Esophagus squamous epithelium (tissue), 5 donors: ENCODE results near the gene ELMO1. TPM values are rescaled to one million over a fixed set of nuclear protein-coding genes. Genes with fewer than 3 reads are reported as not detected.

Source experiments
- DNase-seq: peaks from one replicate; lab custom pipeline; 2025; lab: John Stamatoyannopoulos, UW
- H3K27ac ChIP-seq, 4 donors: fragments of 200-600 bp; sonication (generic); one replicate each; pipeline ENCODE4 v1.5.1; 2016 to 2019; ENCODE audit warnings: mild to moderate bottlenecking in 1 of 4
- H3K27me3 ChIP-seq, 4 donors: fragments of 200-600 bp; sonication (generic); 1 replicate in 3 of 4; 2 replicates in 1 of 4; pipeline versions ENCODE4 v1.5.1 to v1.6.0; 2017 to 2021; ENCODE audit warnings: antibody characterized with exemption in 1 of 4
- H3K36me3 ChIP-seq, 3 donors: fragments of 200-600 bp; sonication (generic); one replicate each; pipeline ENCODE4 v1.5.1; 2016 to 2019
- H3K4me1 ChIP-seq, 3 donors: fragments of 200-600 bp; sonication (generic); one replicate each; pipeline ENCODE4 v1.5.1; 2017 to 2019
- H3K4me3 ChIP-seq, 4 donors: fragments of 200-600 bp; sonication (generic); 1 replicate in 3 of 4; 2 replicates in 1 of 4; pipeline ENCODE4 v1.5.1; 2016 to 2019; ENCODE audit warnings: mild to moderate bottlenecking in 2 of 4, moderate library complexity in 1 of 4
- H3K9me3 ChIP-seq, 3 donors: fragments of 200-600 bp; sonication (generic); one replicate each; pipeline ENCODE4 v1.5.1; 2016 to 2019
- POLR2A ChIP-seq, 4 donors: fragments of 450-650 bp; IDR thresholded peaks; one replicate each; pipeline ENCODE4 v1.6.1; 2017; ENCODE audit warnings: antibody characterized with exemption in 4 of 4, mild to moderate bottlenecking in 4 of 4, moderate library complexity in 3 of 4
- WGBS, 2 donors: methylation state at CpG; one replicate each; pipeline ENCODE4 v1.1.5; 2018; 5-methylcytosine and 5-hydroxymethylcytosine counted together
- intact Hi-C: fragments of 100-400 bp; cut with DNase I; formaldehyde crosslinking; loops from one replicate; pipeline ENCODE4 v1.15.0; 2022
- total RNA-seq, 4 donors: library from RNA; depleted of rRNA; stranded (reverse); fragments of >200 nt; gene quantifications; one replicate each; pipeline ENCODE4 v1.1.0, GENCODE V29; 2016
- TF ChIP-seq, protein P1 (sequence below), 6 experiments: fragments of 450-650 bp in 4 of 6; fragments of 200-600 bp in 2 of 6; sonication (generic) in 2 of 6; IDR thresholded peaks; one replicate each; pipeline ENCODE4 v1.5.1; 2016 to 2019; ENCODE audit warnings: antibody characterized with exemption in 6 of 6, mild to moderate bottlenecking in 4 of 6, moderate library complexity in 4 of 6
- donor health status: DM: yes; HTN: yes; CAD: no.

Gene ELMO1
- total RNA-seq, 4 donors from 2014 or later, result 0.68 to 36.6 (median 11.8) TPM

DNA sequence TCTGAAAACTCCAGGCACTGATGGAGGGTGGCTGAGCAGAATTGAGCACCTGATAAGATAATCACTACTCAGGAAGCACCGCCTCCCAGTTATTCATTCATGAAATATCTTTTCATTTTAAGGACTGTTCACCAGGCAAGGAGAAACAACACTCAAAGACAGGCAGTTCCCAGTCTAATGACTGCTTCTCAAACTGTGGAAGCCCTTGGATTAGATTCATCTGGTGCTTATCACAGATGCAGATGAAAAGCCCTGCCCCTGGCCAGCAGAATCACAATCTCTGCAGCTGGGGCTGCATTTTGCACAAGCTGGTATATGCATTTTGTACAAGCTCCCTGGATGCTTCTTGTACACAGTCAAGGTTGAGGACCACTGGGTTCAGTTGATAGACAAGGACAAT, 109.7 kb downstream of the ELMO1 start:
- Histone ChIP-seq H3K4me1 (peaks cover 0 to 11% (median 0%) of the 10 kb centered on the region in 3 donors), H3K27me3 (no peaks in the 10 kb centered on the region), H3K4me3 (no peak overlapping the region), H3K9me3 (no peaks in the 10 kb centered on the region), H3K36me3 (no peaks in the 10 kb centered on the region), H3K27ac (no peak overlapping the region)
- 89 to 100% methylated on average over 1 of the region's 1 CpG for WGBS, 2 donors
- no peak for DNase-seq
- TF ChIP-seq POLR2A (IDR thresholded peaks at IDR 0.05), result no peak
- TF ChIP-seq, protein P1, sequence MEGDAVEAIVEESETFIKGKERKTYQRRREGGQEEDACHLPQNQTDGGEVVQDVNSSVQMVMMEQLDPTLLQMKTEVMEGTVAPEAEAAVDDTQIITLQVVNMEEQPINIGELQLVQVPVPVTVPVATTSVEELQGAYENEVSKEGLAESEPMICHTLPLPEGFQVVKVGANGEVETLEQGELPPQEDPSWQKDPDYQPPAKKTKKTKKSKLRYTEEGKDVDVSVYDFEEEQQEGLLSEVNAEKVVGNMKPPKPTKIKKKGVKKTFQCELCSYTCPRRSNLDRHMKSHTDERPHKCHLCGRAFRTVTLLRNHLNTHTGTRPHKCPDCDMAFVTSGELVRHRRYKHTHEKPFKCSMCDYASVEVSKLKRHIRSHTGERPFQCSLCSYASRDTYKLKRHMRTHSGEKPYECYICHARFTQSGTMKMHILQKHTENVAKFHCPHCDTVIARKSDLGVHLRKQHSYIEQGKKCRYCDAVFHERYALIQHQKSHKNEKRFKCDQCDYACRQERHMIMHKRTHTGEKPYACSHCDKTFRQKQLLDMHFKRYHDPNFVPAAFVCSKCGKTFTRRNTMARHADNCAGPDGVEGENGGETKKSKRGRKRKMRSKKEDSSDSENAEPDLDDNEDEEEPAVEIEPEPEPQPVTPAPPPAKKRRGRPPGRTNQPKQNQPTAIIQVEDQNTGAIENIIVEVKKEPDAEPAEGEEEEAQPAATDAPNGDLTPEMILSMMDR (IDR thresholded peaks at IDR 0.05), result no peak
- intact Hi-C loops, result no loop called here

DNA sequence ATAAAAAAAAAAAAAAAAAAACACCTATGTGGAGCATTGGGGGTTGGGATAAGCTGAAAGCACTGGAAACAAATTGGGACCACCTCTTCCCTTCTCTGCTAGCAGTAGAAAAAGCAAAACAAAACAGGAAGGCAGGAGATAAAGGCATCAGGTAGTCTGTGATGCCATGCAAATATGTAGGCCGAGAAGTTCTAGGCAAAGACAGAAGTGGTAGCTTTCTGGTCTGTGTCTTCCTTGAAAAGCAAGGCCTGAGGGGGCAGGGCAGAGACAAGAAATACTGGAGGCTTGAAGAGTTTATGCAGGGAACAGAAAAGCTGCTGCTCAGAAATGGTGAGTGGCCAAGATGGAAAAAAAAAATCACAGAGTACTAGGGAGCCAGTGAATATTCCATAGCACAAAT, 111.1 kb downstream of the ELMO1 start:
- no peak overlapping the region for H3K4me3 ChIP-seq
- TF ChIP-seq, protein P1 (IDR thresholded peaks at IDR 0.05), result no peak
- no peak for TF ChIP-seq POLR2A (IDR thresholded peaks at IDR 0.05)
- WGBS, 2 donors, result 67 to 77% methylated on average over 1 of the region's 1 CpG
- no peaks in the 10 kb centered on the region for H3K36me3 ChIP-seq
- no peak for DNase-seq
- H3K4me1 ChIP-seq, result no peaks in the 10 kb centered on the region
- H3K27me3 ChIP-seq, result no peaks in the 10 kb centered on the region
- intact Hi-C loops, result no loop called here
- H3K27ac ChIP-seq, result no peak overlapping the region
- H3K9me3 ChIP-seq, result no peaks in the 10 kb centered on the region

DNA sequence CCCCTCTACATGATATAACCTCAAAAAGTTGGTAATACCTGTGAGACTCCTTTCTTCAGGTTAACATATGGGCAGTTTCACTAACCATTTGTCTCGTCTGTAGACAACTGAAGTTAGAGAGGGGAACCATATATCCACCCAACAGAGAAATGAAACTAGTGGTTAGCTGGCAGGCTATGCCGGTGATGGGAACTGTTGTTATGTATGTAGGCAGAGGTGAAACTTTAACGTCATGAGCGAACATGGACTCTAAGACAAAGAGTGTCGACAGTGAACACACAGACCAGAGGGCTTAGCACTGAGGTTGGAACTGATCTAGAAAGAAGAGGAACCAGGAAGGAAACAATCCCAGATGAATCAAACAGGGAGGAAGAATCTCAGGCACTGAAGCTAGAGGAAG, 112.4 kb downstream of the ELMO1 start:
- no peaks in the 10 kb centered on the region for H3K36me3 ChIP-seq
- intact Hi-C loops, result no loop called here
- no peak overlapping the region for H3K4me3 ChIP-seq
- DNase-seq, result no peak
- 73 to 75% methylated on average over 5 of the region's 5 CpGs for WGBS, 2 donors
- H3K27me3 ChIP-seq, result no peaks in the 10 kb centered on the region
- no peak for TF ChIP-seq POLR2A (IDR thresholded peaks at IDR 0.05)
- TF ChIP-seq, protein P1 (IDR thresholded peaks at IDR 0.05), result no peak
- peak overlapping the region in 1 of 4 donors; percentile 6 for H3K27ac ChIP-seq
- H3K9me3 ChIP-seq, result no peaks in the 10 kb centered on the region
- H3K4me1 ChIP-seq, result no peaks in the 10 kb centered on the region

DNA sequence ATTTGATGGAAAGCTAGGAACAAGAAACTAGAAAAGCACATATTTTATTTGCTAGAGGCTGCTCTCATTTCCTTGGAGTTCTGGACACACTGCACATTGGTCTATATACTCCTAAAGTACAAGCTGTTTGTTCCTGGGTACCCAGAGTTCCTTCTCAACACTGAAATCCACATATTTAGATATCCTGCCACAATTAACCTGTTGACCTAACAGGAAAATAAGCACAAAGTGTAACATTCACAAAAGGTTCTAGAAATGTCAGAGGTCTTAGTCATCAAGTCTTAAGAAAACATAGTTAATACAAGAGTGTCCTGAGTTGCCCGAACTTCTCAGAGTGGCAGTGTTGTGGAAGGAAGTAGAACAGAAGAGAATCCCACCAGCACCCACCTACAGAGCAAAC, 115.6 kb downstream of the ELMO1 start:
- Histone ChIP-seq H3K4me1 (no peaks in the 10 kb centered on the region), H3K27ac (peak overlapping the region in 3 of 4 donors; percentile 16 to 35 (median 26)), H3K9me3 (no peaks in the 10 kb centered on the region), H3K27me3 (no peaks in the 10 kb centered on the region), H3K4me3 (no peak overlapping the region), H3K36me3 (no peaks in the 10 kb centered on the region)
- DNase-seq, result no peak
- intact Hi-C loops, result no loop called here
- TF ChIP-seq, protein P1 (IDR thresholded peaks at IDR 0.05), result no peak
- no peak for TF ChIP-seq POLR2A (IDR thresholded peaks at IDR 0.05)
- WGBS, 2 donors, result 20 to 21% methylated on average over 1 of the region's 1 CpG

DNA sequence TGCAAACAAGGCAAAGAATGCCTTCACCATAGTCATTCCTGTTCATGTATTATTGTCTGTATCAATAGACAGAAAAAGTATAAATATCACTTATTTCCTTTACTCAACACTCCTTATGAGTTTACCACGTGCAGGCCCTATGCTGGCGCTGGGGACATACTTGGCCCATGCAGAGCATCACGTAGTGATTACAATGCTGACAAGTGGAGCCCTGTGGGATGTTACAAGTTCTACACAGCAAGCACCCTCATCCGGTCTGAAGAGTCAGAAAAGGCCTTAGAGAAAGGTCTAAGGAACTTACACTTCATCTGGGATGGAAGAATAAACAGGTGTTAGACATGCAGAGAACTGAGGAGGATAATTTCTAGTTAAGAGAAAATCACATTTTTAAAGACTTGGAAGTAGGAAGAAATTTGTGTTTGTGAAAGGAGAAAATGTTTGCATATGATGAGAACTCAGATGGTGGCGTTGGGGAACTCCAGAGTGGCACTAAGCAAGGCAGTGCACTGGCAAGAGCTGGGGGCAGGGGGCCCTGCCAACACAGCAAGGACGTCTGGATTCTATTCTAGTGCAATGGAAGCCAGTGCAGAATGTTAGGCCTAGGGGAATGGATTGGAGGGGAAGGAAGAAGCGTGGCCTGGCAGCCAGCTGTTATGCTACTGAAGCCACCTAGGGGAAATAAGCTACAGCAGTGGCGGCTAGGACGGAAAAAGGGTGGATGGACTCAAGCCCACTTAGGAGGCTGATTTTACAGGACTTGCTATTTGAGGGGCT, 116.2 kb downstream of the ELMO1 start:
- TF ChIP-seq POLR2A (IDR thresholded peaks at IDR 0.05), result no peak
- TF ChIP-seq, protein P1 (IDR thresholded peaks at IDR 0.05), result no peak
- H3K4me3 ChIP-seq, result no peak overlapping the region
- WGBS, 2 donors, result 66 to 79% methylated on average over 9 of the region's 9 CpGs
- peak overlapping the region in 3 of 4 donors; percentile 16 to 35 (median 26) for H3K27ac ChIP-seq
- no peaks in the 10 kb centered on the region for H3K27me3 ChIP-seq
- intact Hi-C loops, result no loop called here
- H3K9me3 ChIP-seq, result no peaks in the 10 kb centered on the region
- H3K36me3 ChIP-seq, result no peaks in the 10 kb centered on the region
- H3K4me1 ChIP-seq, result no peaks in the 10 kb centered on the region
- no peak for DNase-seq
